Nucleus accumbens (tissue), 56 donors: Measurements from ENCODE around the gene DNASE1L2.

Experiments
- DNase-seq, 56 donors: peaks; one replicate each; lab custom pipeline; 2025; lab: John Stamatoyannopoulos, UW

The DNASE1L2 gene

GRCh38 chr16:2223221-2223941, 12.9 kb upstream of the DNASE1L2 start, which contains the start of gene E4F1:
E4F1 (plus strand) TSS chr16:2223591; CDS start chr16:2223614, 23 bp downstream.
- DNase-seq, result peak; percentile 68 to 99 (median 97)

- peak in 9 of 56 donors; percentile 23 to 62 (median 40) for DNase-seq
Measured at GRCh38 chr16:2223942-2224486, 12.2 kb upstream of the DNASE1L2 start.

- DNase-seq, result no peak
Measured at GRCh38 chr16:2226245-2226793, 9.9 kb upstream of the DNASE1L2 start.

DNA sequence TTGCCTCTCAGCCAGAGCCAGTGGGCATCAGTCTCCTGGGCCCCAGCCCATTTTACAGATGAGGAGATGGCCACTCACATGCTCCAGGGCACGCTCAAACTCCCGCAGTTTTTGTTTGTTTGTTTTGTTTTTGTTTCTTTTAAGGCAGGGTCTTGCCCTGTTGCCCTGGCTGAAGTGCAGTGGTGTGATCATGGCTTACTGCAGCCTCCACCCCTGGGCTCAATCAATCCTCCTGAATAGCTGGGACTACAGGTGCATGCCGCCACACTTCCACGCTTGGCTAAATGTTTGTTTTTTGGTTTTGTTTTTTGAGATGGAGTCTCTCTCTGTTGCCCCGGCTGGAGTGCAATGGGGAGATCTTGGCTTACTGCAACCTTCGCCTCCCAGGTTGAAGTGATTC, 9.3 kb upstream of the DNASE1L2 start:
- no peak for DNase-seq

- no peak for DNase-seq
Measured at GRCh38 chr16:2228161-2228824, 8.0 kb upstream of the DNASE1L2 start.

- no peak for DNase-seq
Measured at GRCh38 chr16:2229091-2229490, 7.2 kb upstream of the DNASE1L2 start.

- DNase-seq, result no peak
Measured at GRCh38 chr16:2229632-2230250, 6.5 kb upstream of the DNASE1L2 start.

DNA sequence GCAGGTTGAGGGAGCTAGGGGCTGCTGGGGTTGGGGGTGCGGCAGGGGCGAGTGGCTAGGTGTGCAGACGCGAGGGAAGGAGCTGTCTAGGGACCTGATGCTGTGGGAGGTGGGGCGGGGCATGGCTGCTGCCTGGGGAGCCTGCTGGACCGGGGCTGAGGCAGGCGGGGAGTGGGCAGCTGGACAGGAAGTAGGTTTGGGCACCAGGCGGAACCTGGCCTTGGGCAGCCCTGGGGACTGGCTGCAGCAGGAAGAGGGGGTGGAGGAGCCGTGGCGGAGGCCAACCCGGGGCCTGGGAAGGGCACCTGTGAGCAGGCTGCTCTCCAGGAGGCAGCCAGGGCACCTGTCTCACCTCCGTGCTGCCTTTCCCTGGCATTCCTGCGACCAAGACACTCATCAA, 5.9 kb upstream of the DNASE1L2 start:
- no peak for DNase-seq

DNA sequence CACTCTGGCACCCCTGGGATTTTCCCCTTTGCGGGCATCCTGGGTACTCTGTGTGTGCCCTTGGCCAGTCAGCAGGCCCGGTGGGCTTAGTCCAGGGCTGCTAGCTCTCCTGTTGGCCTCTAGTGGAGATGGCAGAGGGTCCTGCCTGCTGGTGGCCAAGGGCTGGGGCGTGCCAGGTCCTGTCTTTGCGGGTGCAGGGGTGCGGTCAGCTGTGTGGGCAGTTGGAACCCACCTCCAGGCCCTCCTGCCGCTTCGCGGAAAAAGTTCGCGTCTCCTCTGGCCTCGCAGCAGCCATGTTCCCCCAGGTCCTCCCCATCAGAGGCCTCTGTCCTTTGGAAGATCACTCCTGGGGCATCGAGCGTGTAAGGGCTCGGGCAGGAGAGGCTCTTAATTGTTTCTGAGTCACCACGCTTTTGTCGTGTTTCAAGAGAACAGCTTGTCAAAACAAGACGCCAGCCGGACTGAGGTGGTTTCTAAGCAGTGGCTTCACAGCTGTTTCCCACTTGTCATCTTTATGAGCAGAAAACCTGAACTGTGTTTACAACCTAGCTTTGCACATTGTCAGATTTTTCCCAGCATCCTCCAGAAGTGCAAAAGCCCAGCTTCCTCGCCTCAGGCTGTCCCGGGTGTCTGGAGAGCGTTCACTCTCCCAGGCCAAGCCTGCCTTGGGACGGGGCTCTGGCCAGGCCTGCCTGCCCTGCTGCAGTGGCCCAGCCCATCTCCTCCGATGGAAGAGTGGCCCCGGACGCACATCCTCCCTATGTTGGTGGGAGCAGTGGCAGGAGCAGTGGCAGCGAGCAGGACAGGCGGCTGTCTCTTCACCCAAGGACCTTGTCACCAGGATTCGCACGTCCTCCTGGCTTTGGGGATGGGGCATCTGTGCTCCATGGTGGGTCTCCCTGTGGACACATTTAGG, 5.0 kb upstream of the DNASE1L2 start:
- DNase-seq, result no peak

DNA sequence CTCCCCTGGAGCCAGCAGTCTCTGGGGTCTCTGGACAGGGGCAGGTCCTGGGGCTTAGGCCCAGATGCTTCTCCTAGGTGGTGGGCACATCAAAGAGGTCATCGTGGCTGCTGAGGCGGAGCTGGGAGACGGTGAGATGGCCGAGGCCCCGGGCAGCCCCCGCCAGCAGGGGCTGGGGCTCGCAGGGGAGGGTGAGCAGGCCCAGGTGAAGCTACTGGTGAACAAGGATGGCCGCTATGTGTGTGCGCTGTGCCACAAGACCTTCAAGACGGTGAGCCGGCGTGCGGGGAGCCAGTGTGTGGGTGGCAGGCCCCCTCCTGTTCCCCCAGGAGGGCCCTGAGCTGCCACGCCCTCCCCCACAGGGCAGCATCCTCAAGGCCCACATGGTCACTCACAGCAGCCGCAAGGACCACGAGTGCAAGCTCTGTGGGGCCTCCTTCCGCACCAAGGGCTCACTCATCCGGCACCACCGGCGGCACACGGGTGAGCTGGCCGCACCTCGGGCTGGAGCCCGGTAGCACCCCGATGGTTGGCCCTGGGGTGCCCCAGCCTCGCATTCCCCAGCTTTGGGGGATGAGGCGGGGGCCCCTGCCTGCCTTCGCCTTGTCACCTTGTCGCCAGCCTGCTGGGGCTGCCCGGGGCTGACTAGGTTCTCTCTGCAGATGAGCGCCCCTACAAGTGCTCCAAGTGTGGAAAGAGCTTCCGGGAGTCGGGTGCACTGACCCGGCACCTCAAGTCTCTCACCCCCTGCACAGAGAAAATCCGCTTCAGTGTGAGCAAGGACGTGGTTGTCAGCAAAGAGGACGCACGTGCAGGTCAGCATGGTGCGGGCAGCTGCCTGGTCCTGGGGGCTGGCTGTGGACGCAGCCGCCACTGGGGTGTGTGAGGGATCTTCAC, 3.9 kb upstream of the DNASE1L2 start:
- DNase-seq, result no peak

- no peak for DNase-seq
Measured at GRCh38 chr16:2233046-2233775, 3.0 kb upstream of the DNASE1L2 start.

- no peak for DNase-seq
Measured at GRCh38 chr16:2233872-2234812, 2.1 kb upstream of the DNASE1L2 start.

DNA sequence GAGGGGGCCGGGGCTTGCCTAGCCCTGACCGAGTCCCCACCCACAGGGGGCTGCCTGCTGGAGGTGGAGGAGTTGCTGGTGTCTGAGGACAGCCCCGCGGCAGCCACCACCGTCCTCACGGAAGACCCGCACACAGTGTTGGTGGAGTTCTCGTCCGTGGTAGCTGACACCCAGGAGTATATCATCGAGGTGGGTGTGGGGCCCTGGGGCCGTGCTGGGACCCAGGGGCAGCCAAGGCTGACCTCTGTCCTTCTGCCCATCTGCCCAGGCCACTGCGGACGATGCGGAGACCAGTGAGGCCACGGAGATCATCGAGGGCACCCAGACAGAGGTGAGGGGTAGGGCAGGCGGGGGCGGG, 1.5 kb upstream of the DNASE1L2 start:
- no peak for DNase-seq

DNA sequence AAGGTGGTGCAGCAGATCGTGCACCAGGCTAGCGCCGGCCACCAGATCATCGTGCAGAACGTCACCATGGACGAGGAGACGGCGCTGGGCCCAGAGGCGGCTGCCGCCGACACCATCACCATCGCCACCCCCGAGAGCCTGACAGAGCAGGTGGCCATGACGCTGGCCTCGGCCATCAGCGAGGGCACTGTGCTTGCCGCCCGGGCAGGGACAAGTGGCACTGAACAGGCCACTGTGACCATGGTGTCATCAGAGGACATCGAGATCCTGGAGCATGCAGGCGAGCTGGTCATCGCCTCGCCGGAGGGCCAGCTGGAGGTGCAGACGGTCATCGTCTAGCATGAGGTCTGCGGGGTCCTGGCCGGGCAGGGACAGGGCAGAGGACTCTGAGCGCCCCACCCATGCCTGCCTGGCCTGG, 1.0 kb upstream of the DNASE1L2 start:
- DNase-seq, result no peak

DNA sequence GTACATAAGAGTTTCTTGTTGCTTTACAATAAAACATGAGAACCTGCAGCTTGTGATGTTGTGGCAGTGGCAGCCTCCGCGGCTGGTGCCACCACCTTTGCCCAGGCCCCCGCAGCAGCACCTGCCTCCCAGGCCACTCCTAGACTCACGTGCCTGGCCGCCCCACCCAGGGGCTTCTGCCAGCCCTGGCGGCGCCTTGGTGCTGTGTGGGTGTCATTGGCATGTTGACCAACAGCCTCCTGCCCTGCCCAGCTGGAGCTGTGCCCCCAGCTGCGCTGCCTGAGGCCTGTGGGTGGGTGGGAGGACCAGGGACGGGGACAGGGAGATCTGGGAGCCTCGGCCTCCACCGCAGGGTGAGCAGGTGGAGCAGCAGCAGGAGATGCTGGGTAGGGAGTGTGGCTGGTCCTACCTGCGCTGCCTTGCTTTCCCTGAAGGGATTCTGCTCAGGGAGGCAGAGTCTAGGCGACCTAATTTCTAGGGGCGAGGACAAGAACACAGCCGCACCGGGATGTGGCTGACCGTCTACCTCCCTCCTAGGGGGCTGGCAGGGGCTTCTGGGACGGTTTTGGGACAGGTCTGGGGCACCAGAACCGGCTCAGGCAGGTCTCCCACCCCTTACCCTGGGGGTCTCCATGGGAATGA, 428 bp upstream of the DNASE1L2 start:
- DNase-seq, result no peak

GRCh38 chr16:2237102-2237482, 848 bp downstream of the DNASE1L2 start:
- no peak for DNase-seq
